Measurements from ENCODE around the gene SAT2.

DNA sequence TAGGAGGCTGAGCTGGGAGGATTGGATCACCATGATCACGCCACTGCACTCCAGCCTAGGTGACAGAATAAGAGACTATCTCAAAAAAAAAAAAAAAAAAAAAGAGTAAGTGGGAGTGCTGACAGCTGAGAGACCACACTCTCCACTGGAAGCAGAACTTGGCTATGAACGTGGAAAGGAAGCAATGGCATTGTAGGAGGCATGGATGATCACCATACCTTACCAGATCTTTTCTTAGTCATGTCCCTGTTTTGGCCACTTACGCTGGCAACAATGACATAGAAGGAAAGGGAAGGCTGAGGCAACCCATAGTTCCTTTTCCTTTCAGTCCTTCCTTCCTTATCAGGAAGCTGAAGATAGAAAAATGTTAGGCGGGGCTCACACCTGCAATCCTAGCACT is 19.4 kb upstream of the SAT2 start:
- TF ChIP-seq POLR2AphosphoS5 (IDR thresholded peaks at IDR 0.05; ENCODE audit: borderline replicate concordance, low read depth, low read length) (no peak), EZH2 (IDR thresholded peaks at IDR 0.05) (no peak)
